ENCODE results near the gene IL22RA1. TPM values are rescaled to one million over a fixed set of nuclear protein-coding genes. Genes with fewer than 3 reads are reported as not detected.

IL22RA1 gene
- total and polyA plus RNA-seq, 10 of the 15 experiments (the other 5 are each of a cell fraction or from before 2014, with no cell fraction given) = not detected

DNA sequence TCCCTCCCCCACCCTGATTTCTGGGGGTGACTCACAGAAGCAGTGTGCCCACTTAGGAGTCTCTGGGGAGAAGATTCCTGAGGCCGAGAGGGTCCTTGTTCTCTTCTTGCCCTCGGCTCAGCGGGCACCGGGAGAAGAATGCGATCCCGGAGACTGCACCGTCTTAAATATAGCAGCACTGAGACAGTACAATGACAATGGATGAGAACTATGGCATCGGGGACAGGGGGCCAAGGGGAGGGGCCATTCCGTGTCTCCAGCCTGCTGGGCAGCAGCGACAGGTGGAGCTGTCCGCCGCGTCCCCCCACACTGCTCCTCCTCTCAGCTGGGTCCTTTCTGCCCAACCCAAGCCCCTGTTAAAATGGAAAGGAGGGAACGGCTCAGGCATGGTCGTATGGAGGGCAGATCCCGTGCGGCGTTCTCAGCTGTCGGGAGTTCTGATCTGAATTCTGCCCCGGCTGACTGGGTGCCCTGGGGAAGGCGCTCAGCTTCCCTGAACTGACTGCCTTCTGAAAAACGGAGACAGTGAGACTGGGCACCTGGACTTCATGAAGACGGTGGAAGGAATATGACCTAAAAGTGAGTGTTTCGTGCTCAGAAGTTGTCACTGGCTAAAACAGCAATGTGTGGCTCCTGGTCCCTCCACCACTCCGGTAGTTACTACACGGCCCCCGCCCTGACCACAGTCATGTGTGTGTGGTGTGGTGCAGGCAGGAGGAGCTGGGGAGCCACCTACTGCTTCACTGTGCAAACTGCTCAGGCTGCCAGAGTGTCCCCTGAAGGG is 30.8 kb downstream of the IL22RA1 start, which contains the start of gene MYOM3:
MYOM3 (minus strand) TSS at position 140 of the 784 bp plus-strand sequence. CDS start 3,499 bp downstream, outside the sequence.
- H3K4me2 ChIP-seq (ENCODE audit: control insufficient read depth, insufficient read depth) = peak within 1 kb of the TSS; percentile 30; the same call in 1 of the 2 replicates
- ChIA-PET SMC1A (ENCODE audit: uncharacterized antibody, unreplicated experiment) (interaction anchor here (1.4 kb wide), 1 partner anchor 86 kb away, joined by 3 read pairs; no protein-coding TSS in a partner anchor), CTCF (interaction anchor here (1.0 to 1.4 kb wide), 3 partner anchors 41 to 162 kb away, joined by 3 to 5 read pairs (median 3); no protein-coding TSS in a partner anchor), POLR2A (no interaction called here), RAD21 (ENCODE audit: unreplicated experiment) (interaction anchor here (1.0 kb wide), 1 partner anchor 340 kb away, joined by 3 read pairs; no protein-coding TSS in a partner anchor)
- H4K20me1 ChIP-seq (ENCODE audit: control insufficient read depth, insufficient read depth) = no peaks in the 10 kb centered on the region
- in situ Hi-C loops (cut with MboI) (no loop called here), intact Hi-C loops (cut with micrococcal nuclease; ENCODE audit: unreplicated experiment) (no loop called here)
- no peaks in the 10 kb centered on the region for H3K9me3 ChIP-seq (replicated peaks; ENCODE audit: control insufficient read depth, insufficient read depth, low read length)
- no peaks in the 10 kb centered on the region for H3K79me2 ChIP-seq (ENCODE audit: control insufficient read depth, insufficient read depth, low read length)
- no peak within 1 kb of the TSS for H3K27ac ChIP-seq (ENCODE audit: control insufficient read depth, insufficient read depth)
- no peak within 1 kb of the TSS for H3K9ac ChIP-seq (ENCODE audit: control insufficient read depth, insufficient read depth, low read length)
- H2AFZ ChIP-seq (ENCODE audit: control insufficient read depth, low read depth, low read length) = no peak within 1 kb of the TSS
- H3K36me3 ChIP-seq (ENCODE audit: control insufficient read depth in 2 of 2, insufficient read depth in 2 of 2, low read length in 1 of 2) = no peaks in the 10 kb centered on the region
- H3K4me3 ChIP-seq = no peak within 1 kb of the TSS
- 47% methylated on average over 27 of the region's 27 CpGs for WGBS (ENCODE audit: insufficient coverage, insufficient replicate concordance, low lambda C conversion rate, missing lambda C conversion rate)
- H3K4me1 ChIP-seq (ENCODE audit: control insufficient read depth, insufficient read depth, low read length) = no peaks in the 10 kb centered on the region
- H3K27me3 ChIP-seq (replicated peaks in 1 of 2; ENCODE audit: control insufficient read depth in 2 of 2, insufficient read depth in 2 of 2, low read length in 1 of 2) = no peaks in the 10 kb centered on the region; a peak in 3 of 4 replicates
- BruUV-seq (replicated peaks) = no TSS peak
- FAIRE-seq (no peak), ATAC-seq (peak; percentile 96), DNase-seq (ENCODE audit: low read depth, low spot score) (no peak)
- TF ChIP-seq RAD21 (IDR thresholded peaks at IDR 0.05; ENCODE audit: insufficient read depth, low read depth, low read length) (peak; percentile 79), YY1 (IDR thresholded peaks at IDR 0.05; ENCODE audit: low read depth, low read length) (0 out of 2 replicates have a peak, but pooled peaks have one; percentile 47), CBFB (IDR thresholded peaks at IDR 0.05; ENCODE audit: low read depth) (peak; percentile 73; the same call in 1 of the 2 replicates), PAX8 (IDR thresholded peaks at IDR 0.05) (no peak), BHLHE40 (IDR thresholded peaks at IDR 0.05; ENCODE audit: borderline replicate concordance in 1 of 2, low read depth in 2 of 2, low read length in 1 of 2) (peak; percentile 24 to 64; a peak in 1 of 4 replicates), RB1 (IDR thresholded peaks at IDR 0.05; ENCODE audit: borderline replicate concordance) (no peak), ZNF274 (IDR thresholded peaks at IDR 0.05; ENCODE audit: insufficient read depth, insufficient read length) (no peak), EGR1 (IDR thresholded peaks at IDR 0.05; ENCODE audit: borderline replicate concordance in 1 of 2, low read depth in 2 of 2, low read length in 2 of 2) (0 out of 3 replicates have a peak, but pooled peaks of 1 of the 2 experiments have one; percentile 47), SMC3 (IDR thresholded peaks at IDR 0.05; ENCODE audit: borderline replicate concordance, low read length) (peak; percentile 43; the same call in 1 of the 2 replicates), RUNX3 (IDR thresholded peaks at IDR 0.05; ENCODE audit: low read length) (peak; percentile 94), CHD4 (IDR thresholded peaks at IDR 0.05) (no peak)
- TF ChIP-seq, protein P1, sequence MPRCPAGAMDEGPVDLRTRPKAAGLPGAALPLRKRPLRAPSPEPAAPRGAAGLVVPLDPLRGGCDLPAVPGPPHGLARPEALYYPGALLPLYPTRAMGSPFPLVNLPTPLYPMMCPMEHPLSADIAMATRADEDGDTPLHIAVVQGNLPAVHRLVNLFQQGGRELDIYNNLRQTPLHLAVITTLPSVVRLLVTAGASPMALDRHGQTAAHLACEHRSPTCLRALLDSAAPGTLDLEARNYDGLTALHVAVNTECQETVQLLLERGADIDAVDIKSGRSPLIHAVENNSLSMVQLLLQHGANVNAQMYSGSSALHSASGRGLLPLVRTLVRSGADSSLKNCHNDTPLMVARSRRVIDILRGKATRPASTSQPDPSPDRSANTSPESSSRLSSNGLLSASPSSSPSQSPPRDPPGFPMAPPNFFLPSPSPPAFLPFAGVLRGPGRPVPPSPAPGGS (IDR thresholded peaks at IDR 0.05; ENCODE audit: borderline replicate concordance, insufficient read depth, low read depth, low read length, poor library complexity, severe bottlenecking) = no peak
- TF ChIP-seq, protein P2, sequence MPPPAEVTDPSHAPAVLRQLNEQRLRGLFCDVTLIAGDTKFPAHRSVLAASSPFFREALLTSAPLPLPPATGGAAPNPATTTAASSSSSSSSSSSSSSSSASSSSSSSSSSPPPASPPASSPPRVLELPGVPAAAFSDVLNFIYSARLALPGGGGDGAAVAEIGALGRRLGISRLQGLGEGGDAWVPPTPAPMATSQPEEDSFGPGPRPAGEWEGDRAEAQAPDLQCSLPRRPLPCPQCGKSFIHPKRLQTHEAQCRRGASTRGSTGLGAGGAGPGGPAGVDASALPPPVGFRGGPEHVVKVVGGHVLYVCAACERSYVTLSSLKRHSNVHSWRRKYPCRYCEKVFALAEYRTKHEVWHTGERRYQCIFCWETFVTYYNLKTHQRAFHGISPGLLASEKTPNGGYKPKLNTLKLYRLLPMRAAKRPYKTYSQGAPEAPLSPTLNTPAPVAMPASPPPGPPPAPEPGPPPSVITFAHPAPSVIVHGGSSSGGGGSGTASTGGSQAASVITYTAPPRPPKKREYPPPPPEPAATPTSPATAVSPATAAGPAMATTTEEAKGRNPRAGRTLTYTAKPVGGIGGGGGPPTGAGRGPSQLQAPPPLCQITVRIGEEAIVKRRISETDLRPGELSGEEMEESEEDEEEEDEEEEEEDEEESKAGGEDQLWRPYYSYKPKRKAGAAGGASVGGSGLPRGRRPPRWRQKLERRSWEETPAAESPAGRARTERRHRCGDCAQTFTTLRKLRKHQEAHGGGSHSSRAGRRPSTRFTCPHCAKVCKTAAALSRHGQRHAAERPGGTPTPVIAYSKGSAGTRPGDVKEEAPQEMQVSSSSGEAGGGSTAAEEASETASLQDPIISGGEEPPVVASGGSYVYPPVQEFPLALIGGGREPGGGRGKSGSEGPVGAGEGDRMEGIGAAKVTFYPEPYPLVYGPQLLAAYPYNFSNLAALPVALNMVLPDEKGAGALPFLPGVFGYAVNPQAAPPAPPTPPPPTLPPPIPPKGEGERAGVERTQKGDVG (CRISPR knock-in tag; IDR thresholded peaks at IDR 0.05) = no peak
- TF ChIP-seq, protein P3, sequence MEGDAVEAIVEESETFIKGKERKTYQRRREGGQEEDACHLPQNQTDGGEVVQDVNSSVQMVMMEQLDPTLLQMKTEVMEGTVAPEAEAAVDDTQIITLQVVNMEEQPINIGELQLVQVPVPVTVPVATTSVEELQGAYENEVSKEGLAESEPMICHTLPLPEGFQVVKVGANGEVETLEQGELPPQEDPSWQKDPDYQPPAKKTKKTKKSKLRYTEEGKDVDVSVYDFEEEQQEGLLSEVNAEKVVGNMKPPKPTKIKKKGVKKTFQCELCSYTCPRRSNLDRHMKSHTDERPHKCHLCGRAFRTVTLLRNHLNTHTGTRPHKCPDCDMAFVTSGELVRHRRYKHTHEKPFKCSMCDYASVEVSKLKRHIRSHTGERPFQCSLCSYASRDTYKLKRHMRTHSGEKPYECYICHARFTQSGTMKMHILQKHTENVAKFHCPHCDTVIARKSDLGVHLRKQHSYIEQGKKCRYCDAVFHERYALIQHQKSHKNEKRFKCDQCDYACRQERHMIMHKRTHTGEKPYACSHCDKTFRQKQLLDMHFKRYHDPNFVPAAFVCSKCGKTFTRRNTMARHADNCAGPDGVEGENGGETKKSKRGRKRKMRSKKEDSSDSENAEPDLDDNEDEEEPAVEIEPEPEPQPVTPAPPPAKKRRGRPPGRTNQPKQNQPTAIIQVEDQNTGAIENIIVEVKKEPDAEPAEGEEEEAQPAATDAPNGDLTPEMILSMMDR (IDR thresholded peaks at IDR 0.05 in 2 of 3, conservative IDR thresholded peaks at IDR 0.05 in 1 of 3; ENCODE audit: control insufficient read depth in 2 of 3, extremely low read depth in 1 of 3, insufficient read depth in 1 of 3, low read depth in 3 of 3, low read length in 3 of 3) = peak; percentile 42 to 70 (median 52); a peak in 5 of 6 replicates
